Breast epithelium (tissue), 3 donors: ENCODE measurements around the gene BUB3.

Experiments used
- CTCF ChIP-seq, 3 donors: fragments of 450-650 bp; IDR thresholded peaks; one replicate each; pipeline ENCODE4 v1.5.1; 2016 to 2017; ENCODE audit warnings: antibody characterized with exemption in 3 of 3, mild to moderate bottlenecking in 3 of 3, moderate library complexity in 3 of 3
- POLR2A ChIP-seq: fragments of 450-650 bp; IDR thresholded peaks from one replicate; pipeline ENCODE4 v1.6.1; 2016; ENCODE audit warnings: antibody characterized with exemption, mild to moderate bottlenecking, moderate library complexity
- POLR2AphosphoS5 ChIP-seq, 3 donors: sonication (generic); formaldehyde crosslinking; IDR thresholded peaks; one replicate each; pipeline ENCODE4 v1.6.1; 2017; ENCODE audit warnings: antibody characterized with exemption in 3 of 3

DNA sequence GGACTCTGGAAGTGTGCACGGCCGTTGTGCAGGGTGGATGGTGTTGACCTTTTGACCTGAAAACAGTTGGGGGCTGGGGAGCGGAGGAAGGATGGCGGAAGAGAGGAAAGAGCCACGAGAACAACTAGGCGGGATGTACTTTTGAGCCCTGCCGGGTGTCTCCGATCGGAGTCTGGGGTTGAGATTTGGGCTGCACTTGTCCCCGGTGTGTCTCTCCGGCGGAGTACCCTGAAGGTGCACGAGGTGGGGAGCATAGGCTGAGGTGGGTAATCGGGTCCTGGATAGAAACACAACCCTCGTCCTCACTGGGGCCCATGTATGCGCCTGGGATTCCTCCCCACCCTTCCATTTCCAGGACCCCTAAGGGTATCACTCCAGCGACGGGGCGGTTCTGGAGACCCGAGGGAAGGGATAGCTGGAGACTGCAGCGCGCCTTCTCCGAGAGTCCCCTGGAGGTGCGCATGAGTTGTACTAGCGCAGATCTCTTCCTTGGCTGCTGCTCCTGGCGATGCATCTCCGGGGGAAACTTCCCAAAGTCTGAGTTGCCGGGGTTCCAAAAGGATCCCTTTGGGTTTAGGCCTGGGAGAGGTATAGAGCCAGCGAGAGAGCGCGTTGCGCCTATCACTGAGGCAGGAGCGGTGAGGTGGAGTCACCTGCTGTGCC lies 10.9 kb upstream of the BUB3 start:
- TF ChIP-seq POLR2A (no peak), CTCF (IDR thresholded peaks at IDR 0.05) (no peak), POLR2AphosphoS5 (IDR thresholded peaks at IDR 0.05) (no peak)
